GM18873 (cell line): ENCODE results near the gene RAB11A.

ENCODE experiments used
- ATAC-seq: cut with Tn5 transposase; IDR thresholded peaks from one replicate; pipeline ENCODE4 v1.9.1; 2021; ENCODE audit warnings: mild to moderate bottlenecking, moderate library complexity, moderate number of reproducible peaks; ENCODE audit not compliant: unreplicated experiment, low FRiP score

The RAB11A gene

GRCh38 chr15:65869126-65869953 is at the start of gene RAB11A:
RAB11A (plus strand) TSS chr15:65869491; CDS start chr15:65869586, 95 bp downstream.
- ATAC-seq, result peak; percentile 71

DNA sequence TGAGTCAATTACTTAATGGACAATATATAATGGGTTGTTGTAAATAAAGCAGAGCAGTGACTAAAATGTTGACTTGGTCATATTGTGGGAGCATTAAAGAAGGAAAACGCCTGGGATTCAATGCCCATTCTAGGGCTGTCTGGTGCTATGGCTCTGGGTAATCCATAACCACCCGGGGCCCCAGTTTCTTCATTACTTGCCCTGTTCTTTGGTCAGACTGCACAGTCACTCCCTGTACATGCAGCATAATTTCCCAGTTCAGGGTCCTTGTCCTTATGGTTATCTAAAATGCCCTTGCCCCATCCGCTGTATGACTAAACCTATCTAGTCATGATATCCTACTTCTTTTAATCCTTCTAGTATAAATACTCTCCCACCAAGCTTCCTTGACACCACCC is 49.7 kb upstream of the RAB11A start:
- no peak for ATAC-seq

DNA sequence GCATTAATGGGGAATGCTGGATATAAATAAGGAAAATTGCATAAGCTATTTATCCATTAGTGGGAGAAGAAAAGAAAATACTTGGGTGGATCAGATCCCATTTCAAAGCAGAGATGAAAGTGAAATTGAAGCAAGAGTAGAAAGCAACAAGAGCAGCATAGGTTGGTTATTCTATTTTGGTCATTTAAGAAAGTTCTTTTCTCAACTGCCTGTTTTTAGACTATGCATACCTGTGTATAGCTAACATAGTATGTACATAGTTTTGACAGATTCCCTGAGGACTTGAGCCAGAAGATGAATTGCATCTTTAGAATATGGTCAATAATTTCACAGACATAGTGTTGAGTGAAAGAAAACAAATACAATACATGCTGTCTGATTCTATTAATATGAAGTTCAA is 48.2 kb upstream of the RAB11A start:
- ATAC-seq, result no peak

- no peak for ATAC-seq
Observed at GRCh38 chr15:65822316-65822715, 47.0 kb upstream of the RAB11A start.

GRCh38 chr15:65824031-65824743 is 45.1 kb upstream of the RAB11A start:
- ATAC-seq, result no peak

- no peak for ATAC-seq
Observed at GRCh38 chr15:65824941-65825544, 44.2 kb upstream of the RAB11A start.

DNA sequence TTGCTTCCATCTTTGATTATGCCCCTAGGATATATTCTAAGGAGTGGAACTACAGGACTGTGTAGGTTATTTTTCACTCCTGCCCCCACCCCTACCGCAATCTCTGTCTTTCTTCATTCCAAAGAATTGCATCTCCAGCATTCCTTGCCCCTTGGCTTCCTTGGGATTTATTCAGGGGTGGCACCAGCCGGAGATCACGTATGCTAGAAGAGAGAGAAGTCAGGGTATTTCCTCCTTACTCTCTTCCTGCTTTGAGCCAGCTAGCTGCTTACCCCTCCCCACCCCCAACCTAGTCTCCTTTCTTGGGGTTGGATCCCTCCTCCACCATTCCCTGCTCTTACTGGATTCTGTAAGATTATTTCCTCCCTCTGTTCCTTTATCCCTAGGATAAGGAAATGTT is 42.2 kb upstream of the RAB11A start:
- ATAC-seq, result no peak

DNA sequence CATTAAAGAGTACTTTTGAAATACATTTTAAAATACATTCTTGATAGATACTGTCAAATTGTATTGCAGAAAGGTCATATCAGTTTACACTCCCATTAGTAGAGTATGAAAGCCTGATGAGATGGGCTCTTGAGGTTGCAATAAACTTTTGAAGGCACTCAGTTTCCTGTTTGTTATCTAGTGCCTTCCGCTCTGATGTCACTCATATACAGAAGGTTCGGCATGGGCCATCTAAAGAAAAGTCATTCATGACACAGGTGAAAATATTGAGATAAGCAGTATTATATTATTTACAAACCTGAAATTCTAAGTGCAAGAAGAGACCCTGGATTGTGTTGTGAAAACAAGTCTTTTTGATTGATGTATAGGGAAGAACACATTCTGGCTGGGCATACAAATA is 40.7 kb upstream of the RAB11A start:
- ATAC-seq, result no peak

- ATAC-seq, result no peak
Observed at GRCh38 chr15:65829130-65829764, 40.0 kb upstream of the RAB11A start.

DNA sequence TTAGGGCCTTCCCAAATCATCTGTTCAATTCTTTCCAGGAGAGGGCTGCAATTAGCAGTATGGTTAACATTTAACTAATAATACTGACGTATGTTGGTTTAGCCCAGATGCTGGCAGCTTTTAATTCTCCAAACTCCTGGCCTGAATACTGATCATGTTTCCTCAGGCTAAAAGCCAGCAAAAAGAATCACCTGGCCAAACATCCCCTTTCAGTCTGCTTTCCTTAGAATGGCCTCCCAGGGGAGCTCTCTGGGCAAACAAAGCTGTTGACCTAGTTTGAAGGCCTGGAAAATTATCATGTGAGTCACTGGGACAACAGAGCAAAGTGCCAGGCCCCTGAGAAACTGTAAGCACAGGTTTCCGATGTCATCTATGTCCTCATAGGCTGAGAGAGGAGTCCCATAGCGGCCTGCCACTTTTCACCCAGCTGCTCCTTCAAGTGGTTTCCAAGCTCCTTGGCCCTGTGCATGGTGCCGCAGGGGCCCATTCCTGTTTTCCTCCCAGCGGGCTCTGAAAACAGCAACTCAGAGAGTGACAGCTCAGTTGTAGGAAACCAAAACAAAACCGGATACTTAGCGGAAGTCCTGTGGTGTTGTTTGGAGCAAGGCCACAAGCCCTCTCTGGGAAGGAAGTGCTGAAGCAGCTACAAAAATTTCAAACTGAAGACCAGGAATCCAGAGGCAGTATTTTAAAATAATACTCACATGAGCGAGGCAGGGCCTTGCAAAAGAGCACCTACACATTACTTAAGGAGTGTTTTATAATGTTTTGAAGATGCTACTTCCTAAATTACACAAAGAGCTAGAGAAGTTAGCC is 36.5 kb upstream of the RAB11A start:
- no peak for ATAC-seq

DNA sequence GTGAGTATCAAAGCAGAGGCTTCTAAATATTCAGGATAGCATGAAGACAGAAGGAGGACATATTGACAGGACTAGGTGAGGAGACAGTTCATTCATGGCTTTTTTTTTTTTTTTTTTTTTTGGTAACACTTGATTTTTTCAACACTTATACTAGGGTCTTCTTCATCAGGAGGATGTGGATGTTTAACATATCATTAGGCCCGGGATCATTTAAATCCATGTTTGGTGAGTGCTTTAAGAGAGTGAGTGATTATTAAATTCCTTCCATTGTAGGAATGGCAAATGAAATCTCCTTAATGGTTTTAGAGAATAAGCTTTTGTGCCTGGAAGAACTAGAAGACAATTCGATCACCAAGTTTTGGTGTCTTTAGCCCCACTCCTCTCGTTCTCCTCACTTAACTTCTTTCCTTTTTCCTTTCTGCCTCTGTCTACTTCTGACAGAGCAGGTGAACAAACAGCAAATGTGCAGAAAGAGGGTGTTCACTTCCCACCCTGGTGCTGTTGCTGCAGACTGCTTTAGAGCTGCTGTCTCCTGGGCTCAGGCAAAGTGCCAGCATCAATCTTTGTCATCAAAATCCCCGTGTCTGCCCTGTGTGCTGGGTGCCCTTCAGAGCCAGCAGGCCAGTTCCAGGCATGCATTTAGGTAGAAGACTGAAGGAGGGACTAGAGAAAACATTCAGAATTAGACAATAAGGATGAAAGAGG is 35.6 kb upstream of the RAB11A start:
- ATAC-seq, result no peak

DNA sequence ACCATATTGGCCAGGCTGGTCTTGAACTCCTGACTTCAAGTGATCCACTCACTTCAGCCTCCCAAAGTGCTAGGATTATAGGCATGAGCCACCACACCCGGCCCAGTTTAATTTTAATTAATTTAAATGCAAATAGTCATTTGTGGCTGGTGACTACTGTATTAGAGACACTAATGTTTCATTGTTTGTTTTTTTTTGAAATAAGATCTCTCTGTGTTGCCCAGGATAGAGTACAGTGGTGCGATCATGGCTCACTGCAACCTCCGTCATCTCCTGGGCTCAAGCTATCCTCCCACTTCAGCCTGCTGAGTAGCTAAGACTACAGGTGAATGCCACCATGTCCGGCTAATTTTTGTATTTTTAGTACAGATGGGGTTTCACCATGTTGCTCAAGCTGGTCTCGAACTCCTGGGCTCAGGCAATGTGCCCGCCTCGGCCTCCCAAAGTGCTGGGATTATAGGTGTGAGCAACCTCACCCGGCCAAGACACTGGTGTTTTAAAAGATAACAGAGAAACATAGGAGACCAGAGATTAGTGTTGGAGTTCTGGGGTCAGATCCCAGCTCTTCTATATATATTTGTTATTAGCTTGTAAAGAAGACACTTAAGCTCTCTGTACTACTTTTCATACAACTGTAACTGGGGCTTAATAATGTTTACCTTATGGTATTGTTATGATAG is 34.5 kb upstream of the RAB11A start:
- no peak for ATAC-seq

DNA sequence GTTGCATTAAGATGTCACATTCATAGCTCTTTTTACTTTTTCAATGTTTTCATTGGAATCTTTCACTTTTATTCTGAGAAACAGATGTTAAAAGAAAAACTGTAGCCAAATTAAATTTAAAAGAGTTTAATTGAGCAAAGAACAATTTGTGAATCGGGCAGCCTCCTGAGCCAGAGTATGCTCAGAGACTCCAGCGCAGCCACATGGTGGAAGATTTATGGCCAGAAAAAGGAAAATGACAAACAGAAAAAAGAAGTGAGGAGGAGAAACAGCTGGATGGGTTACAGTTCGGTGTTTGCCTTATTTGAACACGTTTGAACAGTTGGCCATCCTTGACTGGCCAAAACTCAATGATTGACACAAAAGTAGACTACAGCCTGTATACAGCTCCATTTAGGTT is 33.8 kb upstream of the RAB11A start:
- ATAC-seq, result no peak

GRCh38 chr15:65836665-65837064 is 32.6 kb upstream of the RAB11A start:
- no peak for ATAC-seq

DNA sequence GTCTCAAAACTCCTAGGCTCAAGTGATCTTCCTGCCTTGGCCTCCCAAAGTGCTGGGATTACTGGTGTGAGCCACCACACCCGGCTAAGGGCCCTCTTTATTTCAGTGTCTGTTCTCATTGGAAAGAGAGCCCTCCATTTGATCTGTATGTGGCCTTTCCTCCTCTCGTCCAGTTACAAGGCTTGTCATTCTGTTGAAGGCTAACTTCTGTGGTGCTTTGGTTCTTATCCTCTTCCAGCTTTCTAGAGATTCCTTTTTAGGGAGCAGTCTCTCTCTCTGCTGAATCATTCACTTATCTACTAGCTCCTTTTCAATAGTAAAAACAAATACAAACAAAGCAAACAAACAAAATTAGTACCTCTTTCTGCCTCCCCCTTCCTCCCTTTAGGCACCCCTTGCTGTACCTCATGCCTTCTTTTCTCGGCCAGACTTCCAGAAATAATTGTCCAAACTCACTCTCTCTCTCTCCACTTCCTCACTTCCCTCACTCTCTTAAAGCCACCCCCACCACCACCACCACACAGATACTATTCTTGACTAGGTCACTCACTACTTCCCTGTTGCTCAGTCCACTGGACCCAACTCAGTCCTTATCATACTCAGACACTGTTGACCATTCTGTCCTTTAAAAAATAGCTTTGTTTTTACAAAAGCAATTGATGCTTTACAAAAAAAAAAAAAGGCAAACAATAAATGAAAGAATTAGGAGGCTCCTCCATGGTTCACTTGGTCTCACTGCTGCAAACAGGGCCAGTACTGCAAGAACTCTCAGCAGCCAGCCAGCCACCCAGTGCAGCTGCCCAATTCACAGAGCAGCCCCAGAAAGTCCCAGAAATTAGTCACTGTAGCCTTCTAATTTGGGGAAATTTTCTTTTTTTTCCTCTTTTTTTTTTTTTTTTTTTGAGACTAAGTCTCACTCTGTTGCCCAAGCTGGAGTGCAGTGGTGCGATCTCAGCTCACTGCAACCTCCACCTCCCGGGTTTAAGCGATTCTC is 31.7 kb upstream of the RAB11A start:
- ATAC-seq, result no peak

DNA sequence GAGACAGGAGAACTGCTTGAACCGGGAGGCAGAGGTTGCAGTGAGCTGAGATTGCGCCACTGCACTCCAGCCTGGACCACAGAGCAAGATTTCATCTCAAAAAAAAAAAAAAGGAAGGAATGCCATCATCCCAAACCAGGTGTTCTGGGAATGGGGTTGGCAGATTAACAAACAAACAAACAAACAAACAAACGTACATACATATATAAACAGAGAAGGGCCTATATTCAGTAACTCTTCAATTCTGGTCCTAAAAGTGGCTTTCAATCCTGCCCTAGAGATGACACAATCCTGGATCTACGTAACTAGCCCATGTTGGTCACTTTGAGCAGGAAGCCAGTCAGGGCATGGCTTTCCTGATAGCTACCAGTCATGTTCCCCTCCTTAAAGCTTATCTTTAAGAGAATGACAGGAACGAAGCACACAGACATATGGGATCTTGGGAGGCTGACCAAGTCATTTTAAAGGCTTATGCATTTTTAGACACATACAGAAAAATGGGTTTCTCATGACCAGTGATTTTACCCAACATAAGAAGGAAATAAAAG is 29.9 kb upstream of the RAB11A start:
- ATAC-seq, result no peak

GRCh38 chr15:65839985-65840384 is 29.3 kb upstream of the RAB11A start:
- ATAC-seq, result no peak
